Liver (tissue), 9 donors: ENCODE data around the gene NBPF6. TPM values are rescaled to one million over a fixed set of nuclear protein-coding genes. Genes with fewer than 3 reads are reported as not detected.
"Not testable (repeated sequence)": the region's sequence is repeated elsewhere in the genome, so short reads cannot be mapped to it uniquely, and the experiment has no call there.

Source experiments
- DNase-seq: peaks from one replicate; pipeline ENCODE4 v3.0.0-alpha.2; 2017; ENCODE audit warnings: low spot score
- H3K27ac ChIP-seq, 2 donors: one replicate each; pipeline ENCODE4 v1.7.0; 2013; ENCODE audit warnings: inconsistent platforms in 2 of 2, low read length in 2 of 2, control low read depth in 1 of 2, low read depth in 1 of 2, mild to moderate bottlenecking in 1 of 2
- H3K27me3 ChIP-seq, 4 donors: one replicate each; pipeline versions ENCODE4 v1.6.1 to v1.7.0; 2013; ENCODE audit warnings: low read length in 3 of 4, inconsistent platforms in 1 of 4, mild to moderate bottlenecking in 1 of 4, moderate library complexity in 1 of 4; ENCODE audit not compliant: control insufficient read depth in 4 of 4, insufficient read depth in 4 of 4
- H3K36me3 ChIP-seq, 4 donors: one replicate each; pipeline versions ENCODE4 v1.6.1 to v1.7.0; 2013; ENCODE audit warnings: low read length in 3 of 4, mild to moderate bottlenecking in 3 of 4, low read depth in 1 of 4, moderate library complexity in 1 of 4; ENCODE audit not compliant: control insufficient read depth in 4 of 4, insufficient read depth in 3 of 4
- H3K4me1 ChIP-seq, 4 donors: one replicate each; pipeline versions ENCODE4 v1.6.1 to v1.7.0; 2013; ENCODE audit warnings: low read length in 3 of 4, mild to moderate bottlenecking in 3 of 4, moderate library complexity in 1 of 4; ENCODE audit not compliant: control insufficient read depth in 4 of 4, insufficient read depth in 4 of 4
- H3K4me3 ChIP-seq, 3 donors: one replicate each; pipeline versions ENCODE4 v1.6.1 to v1.7.0; 2013; ENCODE audit warnings: low read length in 3 of 3, control low read depth in 1 of 3, low read depth in 1 of 3, mild to moderate bottlenecking in 1 of 3
- H3K9ac ChIP-seq, 2 donors: one replicate each; pipeline ENCODE4 v1.7.0; 2013; ENCODE audit warnings: low read length in 2 of 2, mild to moderate bottlenecking in 2 of 2, moderate library complexity in 2 of 2, control low read depth in 1 of 2, low read depth in 1 of 2
- H3K9me3 ChIP-seq, 4 donors: one replicate each; pipeline versions ENCODE4 v1.6.1 to v1.7.0; 2013; ENCODE audit warnings: low read length in 3 of 4; ENCODE audit not compliant: control insufficient read depth in 4 of 4
- WGBS: extraction: QIAGEN DNeasy Blood & Tissue Kit; methylation state at CpG from one replicate; pipeline ENCODE4 v1.1.7; 2013; 5-methylcytosine and 5-hydroxymethylcytosine counted together
- polyA plus RNA-seq, 2 donors: library from polyadenylated mRNA; stranded (reverse) in 1 of 2; unstranded in 1 of 2; fragments of 200-250 nt in 1 of 2; fragments of >200 nt in 1 of 2; fragmentation: Nextera tagmentation in 1 of 2; extraction: Ambion mirVana in 1 of 2; gene quantifications; one replicate each; pipeline versions ENCODE4 v1.2.1 to v1.2.3, GENCODE V29; 2013 to 2015
- total RNA-seq, 2 donors: library from RNA; depleted of rRNA; stranded (reverse); fragments of >200 nt; gene quantifications; one replicate each; pipeline ENCODE4 v1.2.3, GENCODE V29; 2014
- donor health status: healthy.
- donor health status: healthy.
- donor health status: healthy.
- donor health status: healthy.
- donor health status: healthy.

NBPF6 gene
- total and polyA plus RNA-seq, 4 donors, result not detected

- not testable (repeated sequence) for H3K4me1 ChIP-seq, DNase-seq, H3K27me3 ChIP-seq, H3K27ac ChIP-seq, H3K4me3 ChIP-seq, H3K9ac ChIP-seq, H3K36me3 ChIP-seq, H3K9me3 ChIP-seq
- no CpG with 5 or more reads among the region's 2 CpGs for WGBS
These were observed 4.4 kb downstream of the NBPF6 start for GRCh38 chr1:108454521-108454920.

GRCh38 chr1:108458661-108459060, 8.5 kb downstream of the NBPF6 start:
- not testable (repeated sequence) for H3K4me1 ChIP-seq, H3K27me3 ChIP-seq, H3K9me3 ChIP-seq, H3K9ac ChIP-seq, H3K27ac ChIP-seq, DNase-seq, H3K4me3 ChIP-seq, H3K36me3 ChIP-seq
- WGBS, result no CpG with 5 or more reads among the region's 2 CpGs

DNA sequence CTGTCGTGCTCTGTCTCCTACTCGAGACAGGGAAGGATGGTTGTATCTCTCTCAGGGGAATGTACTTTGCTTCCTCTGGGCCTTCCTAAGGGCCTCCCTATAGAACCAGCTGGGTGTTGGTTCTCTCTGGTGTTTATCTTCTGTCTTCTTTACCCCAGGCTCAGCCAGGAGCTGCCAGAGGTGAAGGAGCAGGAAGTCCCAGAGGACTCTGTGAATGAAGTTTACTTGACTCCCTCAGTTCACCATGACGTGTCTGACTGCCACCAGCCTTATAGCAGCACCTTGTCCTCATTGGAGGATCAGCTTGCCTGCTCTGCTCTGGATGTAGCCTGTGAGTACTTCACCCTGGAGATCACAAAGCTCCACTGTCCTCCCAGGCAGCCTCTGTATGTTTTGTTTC, 11.6 kb downstream of the NBPF6 start:
- not testable (repeated sequence) for H3K27ac ChIP-seq, H3K4me1 ChIP-seq, H3K36me3 ChIP-seq, H3K9ac ChIP-seq, H3K27me3 ChIP-seq, H3K4me3 ChIP-seq, DNase-seq, H3K9me3 ChIP-seq
- no CpG with 5 or more reads among the region's 3 CpGs for WGBS

DNA sequence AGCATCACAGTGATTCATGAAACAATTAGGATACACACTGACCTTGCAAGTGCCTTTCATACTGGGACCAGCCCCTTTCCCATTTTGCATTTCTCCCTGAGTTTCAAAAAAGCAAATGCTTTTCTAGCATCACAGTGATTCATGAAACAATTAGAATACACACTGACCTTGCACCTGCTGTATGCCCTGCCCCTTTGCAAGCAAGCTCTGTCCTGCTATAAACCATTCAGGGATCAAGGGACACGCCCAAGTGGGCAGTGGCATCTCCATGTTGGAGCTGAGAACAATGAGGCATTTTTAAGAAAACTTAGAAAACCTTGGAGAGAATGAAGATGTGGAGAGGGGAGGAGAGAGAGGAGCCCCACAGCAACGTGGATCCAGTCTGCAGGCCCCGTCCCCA, 13.8 kb downstream of the NBPF6 start:
- not testable (repeated sequence) for H3K4me1 ChIP-seq, H3K36me3 ChIP-seq, H3K27me3 ChIP-seq, DNase-seq, H3K9me3 ChIP-seq, H3K27ac ChIP-seq, H3K4me3 ChIP-seq, H3K9ac ChIP-seq
- WGBS, result no CpG with 5 or more reads among the region's 3 CpGs

GRCh38 chr1:108466166-108466565, 16.0 kb downstream of the NBPF6 start:
- not testable (repeated sequence) for H3K9me3 ChIP-seq, H3K4me1 ChIP-seq
- no CpG with 5 or more reads among the region's 8 CpGs for WGBS

GRCh38 chr1:108467155-108467554, 17.0 kb downstream of the NBPF6 start:
- not testable (repeated sequence) for H3K9me3 ChIP-seq, H3K27ac ChIP-seq, H3K36me3 ChIP-seq, DNase-seq, H3K4me3 ChIP-seq, H3K27me3 ChIP-seq, H3K4me1 ChIP-seq, H3K9ac ChIP-seq
- WGBS, result 65% methylated on average over 3 of the region's 5 CpGs

More at GRCh38 chr1:108466166-108466565, 16.0 kb downstream of the NBPF6 start:
- not testable (repeated sequence) for H3K4me3 ChIP-seq, H3K9ac ChIP-seq, H3K27ac ChIP-seq, H3K36me3 ChIP-seq, DNase-seq, H3K27me3 ChIP-seq

DNA sequence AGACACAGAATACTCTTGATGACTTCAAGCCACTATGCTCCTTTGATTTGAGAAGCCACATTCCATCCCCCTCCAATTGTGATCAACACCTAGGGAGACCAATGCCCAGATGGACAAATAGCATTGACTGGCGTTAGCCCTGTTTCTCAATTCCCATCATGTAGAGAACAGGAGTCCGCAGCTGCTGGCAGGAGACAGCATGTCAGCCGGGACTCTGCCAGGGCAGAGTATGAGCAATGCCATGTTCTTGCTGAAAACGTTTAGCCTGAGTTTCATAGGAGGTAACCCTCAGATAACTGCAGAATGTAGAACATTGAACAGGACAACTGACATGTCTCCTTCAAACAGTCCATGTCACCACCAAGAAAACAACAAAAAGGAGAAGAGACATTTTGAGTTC, 20.6 kb downstream of the NBPF6 start:
- not testable (repeated sequence) for H3K27me3 ChIP-seq, H3K27ac ChIP-seq, H3K4me3 ChIP-seq, H3K9ac ChIP-seq, H3K4me1 ChIP-seq, H3K36me3 ChIP-seq, DNase-seq, H3K9me3 ChIP-seq
- WGBS, result 58% methylated on average over 4 of the region's 4 CpGs

DNA sequence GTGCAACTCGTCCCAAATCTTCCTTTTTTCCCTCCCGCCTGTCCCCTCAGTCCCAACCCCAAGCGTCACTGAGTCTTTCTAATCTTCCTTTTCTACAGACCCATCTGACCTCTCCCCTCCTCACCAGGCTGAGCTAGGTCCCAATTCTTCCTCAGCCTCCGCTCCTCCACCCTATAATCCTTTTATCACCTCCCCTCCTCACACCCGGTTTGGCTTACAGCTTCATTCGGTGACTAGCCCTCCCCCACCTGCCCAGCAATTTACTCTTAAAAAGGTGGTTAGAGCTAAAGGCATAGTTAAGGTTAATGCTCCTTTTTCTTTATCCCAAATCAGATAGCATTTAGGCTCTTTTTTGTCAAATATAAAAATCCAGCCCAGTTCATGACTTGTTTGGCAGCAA, 24.4 kb downstream of the NBPF6 start:
- not testable (repeated sequence) for DNase-seq, H3K9ac ChIP-seq, H3K27ac ChIP-seq, H3K27me3 ChIP-seq, H3K4me1 ChIP-seq, H3K9me3 ChIP-seq, H3K4me3 ChIP-seq, H3K36me3 ChIP-seq
- 71% methylated on average over 6 of the region's 6 CpGs for WGBS
